ENCODE results near the gene CMC1.

GRCh38 chr3:28348629-28349468, 107.4 kb downstream of the CMC1 start, which contains the start of the genes AZI2 and ZCWPW2:
- TF ChIP-seq CTCF (conservative IDR thresholded peaks at IDR 0.05) (peak; percentile 24), ZFX (IDR thresholded peaks at IDR 0.05) (peak; percentile 74)
